Measurements from ENCODE around the gene ATP13A5.

DNA sequence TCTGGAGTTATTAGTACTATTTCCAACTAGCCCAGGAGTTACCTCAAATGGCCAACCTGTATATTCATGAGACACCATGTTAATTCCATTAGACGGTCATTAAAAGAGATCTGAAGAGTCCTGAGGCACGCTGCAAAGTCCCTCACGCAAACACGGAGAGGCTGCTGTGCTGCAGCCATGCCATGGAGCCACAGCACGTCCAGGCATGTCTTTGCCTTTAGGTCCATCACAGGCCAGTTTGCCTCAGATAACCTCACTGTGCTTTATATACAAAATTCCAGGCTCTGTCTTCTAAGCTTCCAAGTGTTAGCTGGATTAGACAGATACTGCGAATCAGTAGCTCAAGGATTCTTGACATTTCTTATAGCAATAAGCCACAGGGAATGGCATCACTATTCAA, 147.4 kb downstream of the ATP13A5 start:
- TF ChIP-seq, protein P1, sequence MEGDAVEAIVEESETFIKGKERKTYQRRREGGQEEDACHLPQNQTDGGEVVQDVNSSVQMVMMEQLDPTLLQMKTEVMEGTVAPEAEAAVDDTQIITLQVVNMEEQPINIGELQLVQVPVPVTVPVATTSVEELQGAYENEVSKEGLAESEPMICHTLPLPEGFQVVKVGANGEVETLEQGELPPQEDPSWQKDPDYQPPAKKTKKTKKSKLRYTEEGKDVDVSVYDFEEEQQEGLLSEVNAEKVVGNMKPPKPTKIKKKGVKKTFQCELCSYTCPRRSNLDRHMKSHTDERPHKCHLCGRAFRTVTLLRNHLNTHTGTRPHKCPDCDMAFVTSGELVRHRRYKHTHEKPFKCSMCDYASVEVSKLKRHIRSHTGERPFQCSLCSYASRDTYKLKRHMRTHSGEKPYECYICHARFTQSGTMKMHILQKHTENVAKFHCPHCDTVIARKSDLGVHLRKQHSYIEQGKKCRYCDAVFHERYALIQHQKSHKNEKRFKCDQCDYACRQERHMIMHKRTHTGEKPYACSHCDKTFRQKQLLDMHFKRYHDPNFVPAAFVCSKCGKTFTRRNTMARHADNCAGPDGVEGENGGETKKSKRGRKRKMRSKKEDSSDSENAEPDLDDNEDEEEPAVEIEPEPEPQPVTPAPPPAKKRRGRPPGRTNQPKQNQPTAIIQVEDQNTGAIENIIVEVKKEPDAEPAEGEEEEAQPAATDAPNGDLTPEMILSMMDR (conservative IDR thresholded peaks at IDR 0.05 in 1 of 2, IDR thresholded peaks at IDR 0.05 in 1 of 2; ENCODE audit: extremely low read depth in 1 of 2, insufficient read depth in 1 of 2, low read depth in 1 of 2, low read length in 2 of 2): no peak
- TF ChIP-seq EZH2 (IDR thresholded peaks at IDR 0.05; ENCODE audit: borderline replicate concordance, low read length): no peak

Measured in mammary epithelial cell (primary cell).